Caco-2 (cell line): ENCODE data around the gene FBXL7. TPM values are rescaled to one million over a fixed set of nuclear protein-coding genes. Genes with fewer than 3 reads are reported as not detected.

ENCODE experiments used
- BruUV-seq: library from RNA; stranded (reverse); fragments of 400-500 nt; replicated peaks from 2 replicates; lab custom pipeline; 2021; lab: Mats Ljungman, UMichigan
- CTCF ChIA-PET: fragments of 300-600 bp; sonication (Branson Sonifier 250); formaldehyde crosslinking; loops from one replicate; lab custom pipeline; 2022; ENCODE audit warnings: antibody characterized with exemption; lab: Charles Lee
- POLR2A ChIA-PET: fragments of 300-600 bp; sonication (Branson Sonifier 250); formaldehyde crosslinking; loops from one replicate; lab custom pipeline; 2022; ENCODE audit warnings: antibody characterized with exemption; lab: Charles Lee
- DNase-seq, 2 experiments: peaks; one replicate each; pipeline versions ENCODE4 v3.0.0 to v3.0.0-alpha.2; 2020 to 2022
- H3K27me3 ChIP-seq: replicated peaks from 2 replicates; pipeline ENCODE4 v1.6.0; 2011; ENCODE audit warnings: low read length; ENCODE audit not compliant: control insufficient read depth, insufficient read depth
- H3K36me3 ChIP-seq: 2 replicates; pipeline ENCODE4 v1.5.1; 2011; ENCODE audit warnings: low read length; ENCODE audit not compliant: control insufficient read depth, insufficient read depth
- H3K4me1 ChIP-seq: fragments of 250-450 bp; sonication (Bioruptor Pico); 2 replicates; pipeline ENCODE4 v1.5.1; 2020; ENCODE audit warnings: mild to moderate bottlenecking
- H3K4me3 ChIP-seq: 2 replicates; pipeline ENCODE4 v1.5.1; 2011; ENCODE audit warnings: low read depth, mild to moderate bottlenecking, control low read depth, low read length
- H3K9me3 ChIP-seq: fragments of 250-450 bp; sonication (Bioruptor Pico); 2 replicates; pipeline ENCODE4 v1.5.1; 2020; ENCODE audit warnings: mild to moderate bottlenecking, moderate library complexity
- H3K27ac Mint-ChIP-seq: one replicate; pipeline ENCODE4 v1.8.0; 2022; ENCODE audit warnings: mixed read lengths; ENCODE audit not compliant: unreplicated experiment
- H3K27me3 Mint-ChIP-seq: one replicate; pipeline ENCODE4 v1.8.0; 2022; ENCODE audit warnings: mixed read lengths; ENCODE audit not compliant: insufficient read depth, unreplicated experiment
- H3K36me3 Mint-ChIP-seq: one replicate; pipeline ENCODE4 v1.8.0; 2022; ENCODE audit warnings: mild to moderate bottlenecking, mixed read lengths; ENCODE audit not compliant: insufficient read depth, unreplicated experiment
- H3K4me1 Mint-ChIP-seq: one replicate; pipeline ENCODE4 v1.8.0; 2022; ENCODE audit warnings: low read depth, mixed read lengths; ENCODE audit not compliant: unreplicated experiment
- H3K4me3 Mint-ChIP-seq: one replicate; pipeline ENCODE4 v1.8.0; 2022; ENCODE audit warnings: mild to moderate bottlenecking, moderate library complexity, mixed read lengths; ENCODE audit not compliant: unreplicated experiment
- H3K9me3 Mint-ChIP-seq: one replicate; pipeline ENCODE4 v1.8.0; 2022; ENCODE audit warnings: mixed read lengths; ENCODE audit not compliant: unreplicated experiment
- intact Hi-C: fragments of 100-400 bp; cut with micrococcal nuclease; formaldehyde crosslinking; loops from one replicate; pipeline ENCODE4 v1.10.0; 2022; ENCODE audit not compliant: unreplicated experiment
- total RNA-seq: library from RNA; stranded (reverse); gene quantifications from 2 replicates; pipeline ENCODE4 v1.2.3, GENCODE V29; 2022
- TF ChIP-seq, protein P1 (sequence below), 2 experiments: fragments of 200-600 bp in 1 of 2; IDR thresholded peaks; 1 replicate in 1 of 2; 2 replicates in 1 of 2; pipeline versions ENCODE4 v1.5.1 to v1.8.0; 2011 to 2022; ENCODE audit warnings: antibody characterized with exemption in 1 of 2, control low read depth in 1 of 2, inconsistent platforms in 1 of 2, low read depth in 1 of 2, low read length in 1 of 2, mild to moderate bottlenecking in 1 of 2, moderate library complexity in 1 of 2; ENCODE audit not compliant: insufficient read depth in 1 of 2, severe bottlenecking in 1 of 2, unreplicated experiment in 1 of 2

FBXL7 gene
- total RNA-seq, 1 experiment from 2014 or later = not detected

DNA sequence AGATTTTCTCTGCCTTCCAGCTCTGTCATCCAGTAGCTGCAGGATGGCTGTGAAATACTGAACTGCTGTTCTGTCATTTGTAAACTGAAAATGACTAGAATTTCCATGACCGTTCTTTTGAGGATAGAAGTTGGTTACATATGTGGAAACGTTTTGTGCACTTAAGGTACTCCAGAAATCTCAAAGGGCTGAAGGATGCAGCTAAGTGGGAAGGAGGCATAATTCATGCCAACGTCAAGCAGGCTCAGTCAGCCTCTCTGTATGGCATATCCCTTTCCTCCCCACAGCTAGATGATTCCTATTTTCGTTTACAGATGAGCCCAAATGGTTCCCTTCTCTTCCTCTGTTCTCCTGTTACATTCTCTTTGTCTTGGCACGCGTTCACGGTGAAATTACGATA lies 257.6 kb downstream of the FBXL7 start:
- Histone ChIP-seq H3K27me3 (no peaks in the 10 kb centered on the region), H3K4me3 (no peak overlapping the region), H3K4me1 (no peaks in the 10 kb centered on the region), H3K36me3 (no peaks in the 10 kb centered on the region), H3K9me3 (no peaks in the 10 kb centered on the region)
- CTCF ChIA-PET = no interaction called here
- no peak for DNase-seq
- no peaks in the 10 kb centered on the region for H3K9me3 Mint-ChIP-seq
- no peaks in the 10 kb centered on the region for H3K4me1 Mint-ChIP-seq
- H3K36me3 Mint-ChIP-seq = no peaks in the 10 kb centered on the region
- POLR2A ChIA-PET = no interaction called here
- H3K27me3 Mint-ChIP-seq = peaks cover 8% of the 10 kb centered on the region
- H3K4me3 Mint-ChIP-seq = no peak overlapping the region
- H3K27ac Mint-ChIP-seq = no peak overlapping the region
- intact Hi-C loops = no loop called here
- no TSS peak for BruUV-seq
- TF ChIP-seq, protein P1, sequence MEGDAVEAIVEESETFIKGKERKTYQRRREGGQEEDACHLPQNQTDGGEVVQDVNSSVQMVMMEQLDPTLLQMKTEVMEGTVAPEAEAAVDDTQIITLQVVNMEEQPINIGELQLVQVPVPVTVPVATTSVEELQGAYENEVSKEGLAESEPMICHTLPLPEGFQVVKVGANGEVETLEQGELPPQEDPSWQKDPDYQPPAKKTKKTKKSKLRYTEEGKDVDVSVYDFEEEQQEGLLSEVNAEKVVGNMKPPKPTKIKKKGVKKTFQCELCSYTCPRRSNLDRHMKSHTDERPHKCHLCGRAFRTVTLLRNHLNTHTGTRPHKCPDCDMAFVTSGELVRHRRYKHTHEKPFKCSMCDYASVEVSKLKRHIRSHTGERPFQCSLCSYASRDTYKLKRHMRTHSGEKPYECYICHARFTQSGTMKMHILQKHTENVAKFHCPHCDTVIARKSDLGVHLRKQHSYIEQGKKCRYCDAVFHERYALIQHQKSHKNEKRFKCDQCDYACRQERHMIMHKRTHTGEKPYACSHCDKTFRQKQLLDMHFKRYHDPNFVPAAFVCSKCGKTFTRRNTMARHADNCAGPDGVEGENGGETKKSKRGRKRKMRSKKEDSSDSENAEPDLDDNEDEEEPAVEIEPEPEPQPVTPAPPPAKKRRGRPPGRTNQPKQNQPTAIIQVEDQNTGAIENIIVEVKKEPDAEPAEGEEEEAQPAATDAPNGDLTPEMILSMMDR (IDR thresholded peaks at IDR 0.05; ENCODE audit: insufficient read depth in 1 of 2, low read depth in 1 of 2, low read length in 1 of 2, severe bottlenecking in 1 of 2, unreplicated experiment in 1 of 2) = no peak

DNA sequence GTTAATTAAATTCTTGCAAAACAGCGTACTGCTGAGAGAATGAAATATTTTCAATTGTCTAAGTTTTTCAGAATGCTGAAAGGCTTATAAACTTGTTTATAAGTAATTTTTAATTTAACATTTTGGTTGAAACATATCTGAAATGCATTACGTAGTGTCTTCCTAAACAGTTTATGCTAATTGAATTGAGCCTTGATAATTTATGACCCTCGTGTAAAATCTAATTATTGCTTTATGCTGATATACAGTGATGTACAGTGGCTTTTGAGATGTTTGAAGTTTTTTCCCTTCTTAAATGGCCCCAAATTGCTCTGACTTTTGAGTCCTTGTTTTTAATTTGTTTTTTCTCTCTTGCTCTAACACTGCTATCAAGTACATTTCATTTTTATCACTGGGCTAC lies 262.7 kb downstream of the FBXL7 start:
- H3K27ac Mint-ChIP-seq = no peak overlapping the region
- Histone ChIP-seq H3K9me3 (no peaks in the 10 kb centered on the region), H3K27me3 (no peaks in the 10 kb centered on the region), H3K4me1 (no peaks in the 10 kb centered on the region), H3K4me3 (no peak overlapping the region), H3K36me3 (no peaks in the 10 kb centered on the region)
- H3K9me3 Mint-ChIP-seq = no peaks in the 10 kb centered on the region
- no peaks in the 10 kb centered on the region for H3K36me3 Mint-ChIP-seq
- intact Hi-C loops = no loop called here
- ChIA-PET CTCF (no interaction called here), POLR2A (no interaction called here)
- no peak for DNase-seq
- H3K27me3 Mint-ChIP-seq = peaks cover 4% of the 10 kb centered on the region
- no TSS peak for BruUV-seq
- no peak overlapping the region for H3K4me3 Mint-ChIP-seq
- TF ChIP-seq, protein P1 (IDR thresholded peaks at IDR 0.05; ENCODE audit: insufficient read depth in 1 of 2, low read depth in 1 of 2, low read length in 1 of 2, severe bottlenecking in 1 of 2, unreplicated experiment in 1 of 2) = no peak
- H3K4me1 Mint-ChIP-seq = no peaks in the 10 kb centered on the region

- H3K27ac Mint-ChIP-seq = no peak overlapping the region
- H3K36me3 Mint-ChIP-seq = no peaks in the 10 kb centered on the region
- POLR2A ChIA-PET = no interaction called here
- CTCF ChIA-PET = no interaction called here
- intact Hi-C loops = no loop called here
- H3K27me3 ChIP-seq = no peaks in the 10 kb centered on the region
- no peaks in the 10 kb centered on the region for H3K9me3 ChIP-seq
- no peaks in the 10 kb centered on the region for H3K4me1 ChIP-seq
- H3K27me3 Mint-ChIP-seq = peaks cover 4% of the 10 kb centered on the region
- no peak for DNase-seq
- TF ChIP-seq, protein P1 (IDR thresholded peaks at IDR 0.05; ENCODE audit: insufficient read depth in 1 of 2, low read depth in 1 of 2, low read length in 1 of 2, severe bottlenecking in 1 of 2, unreplicated experiment in 1 of 2) = no peak
- H3K36me3 ChIP-seq = no peaks in the 10 kb centered on the region
- no peaks in the 10 kb centered on the region for H3K4me1 Mint-ChIP-seq
- no peak overlapping the region for H3K4me3 ChIP-seq
- no peak overlapping the region for H3K4me3 Mint-ChIP-seq
- no peaks in the 10 kb centered on the region for H3K9me3 Mint-ChIP-seq
- BruUV-seq = no TSS peak
Measured at GRCh38 chr5:15763754-15764153, 263.8 kb downstream of the FBXL7 start.
